ENCODE results near the gene CDC42EP3.

GRCh38 chr2:37670378-37671008 lies 949 bp downstream of the CDC42EP3 start:
- TF ChIP-seq POLR2A (IDR thresholded peaks at IDR 0.05; ENCODE audit: low read length) = no peak
- no peak for TF ChIP-seq GATA1 (IDR thresholded peaks at IDR 0.05; ENCODE audit: low read depth, low read length)

Measured in erythroblast (primary cell).